ENCODE data around the gene FOXE3.

FOXE3 gene

DNA sequence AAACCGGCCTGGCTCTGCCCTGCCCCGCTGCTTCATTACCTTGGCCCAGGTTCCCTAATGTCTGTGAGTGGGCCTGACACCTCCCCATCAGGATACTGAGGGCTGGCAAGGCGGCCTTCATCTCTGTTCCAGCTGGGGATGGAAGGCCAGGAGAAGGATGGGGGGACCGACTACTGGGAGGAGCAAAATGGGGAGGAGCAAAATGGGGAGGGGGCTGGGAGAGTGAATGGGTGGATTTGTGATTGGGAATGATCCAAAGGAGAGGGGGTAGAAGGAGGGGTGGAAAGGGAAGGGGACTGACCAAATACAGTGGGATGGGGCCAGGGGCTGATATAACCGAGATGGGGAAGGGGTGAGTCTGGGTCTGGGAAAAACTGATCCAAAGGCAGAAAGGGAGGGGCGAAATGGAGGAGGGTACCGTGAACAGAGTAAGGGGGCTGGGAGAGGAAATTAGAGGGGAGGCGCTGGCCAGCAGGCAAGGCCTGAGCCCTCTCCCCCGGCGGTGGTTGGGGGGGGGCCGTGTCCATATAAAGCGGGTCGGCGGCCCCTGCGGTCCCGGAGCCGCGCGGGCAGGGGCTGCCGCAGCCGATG, at the start of gene FOXE3:
Gene FOXE3, plus strand, starts transcription at position 558 of the 591 bp plus-strand sequence. Its CDS starts 31 bp downstream, at position 589.
- no peak for DNase-seq

DNA sequence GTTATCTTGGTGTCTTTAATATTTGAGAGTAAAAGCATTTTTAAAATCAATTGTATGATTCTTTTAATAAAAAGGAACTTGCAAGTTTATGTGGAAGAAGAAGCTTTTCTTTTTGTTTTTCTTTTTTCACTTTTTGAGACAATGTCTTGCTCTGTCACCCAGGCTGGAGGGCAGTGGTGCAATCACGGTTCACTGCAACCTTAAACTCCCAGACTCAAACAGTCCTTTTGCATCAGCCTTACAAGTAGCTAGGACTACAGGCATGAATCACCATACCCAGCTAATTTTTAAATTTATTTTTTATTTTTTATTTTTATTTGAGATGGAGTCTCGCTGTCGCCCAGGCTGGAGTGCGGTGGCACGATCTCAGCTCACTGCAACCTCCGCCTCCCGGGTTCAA, 48.4 kb upstream of the FOXE3 start:
- no peak for DNase-seq

DNA sequence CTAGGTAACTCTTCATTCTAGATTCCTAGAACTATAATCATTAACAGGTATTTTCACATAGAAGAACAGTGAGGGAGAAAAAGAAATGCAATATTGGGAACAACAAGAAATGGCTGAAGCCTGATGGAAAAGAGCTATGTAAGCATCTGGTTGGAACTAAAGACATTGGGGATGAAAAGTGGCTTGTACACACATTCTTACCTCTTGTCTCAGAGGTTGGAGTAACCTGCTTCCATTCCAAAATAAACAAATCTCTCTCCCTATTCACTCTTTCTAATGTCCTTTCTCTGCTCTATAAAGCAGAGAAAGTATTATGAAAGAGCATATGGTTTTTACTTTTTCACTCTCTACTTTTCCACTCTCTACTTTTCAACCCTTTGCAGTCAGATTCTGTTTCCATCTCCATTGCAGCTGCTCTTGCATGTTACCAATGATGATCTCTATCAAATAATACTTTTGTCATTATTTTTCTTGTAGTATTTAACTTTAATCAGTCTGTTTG, 45.0 kb upstream of the FOXE3 start:
- no peak for DNase-seq

DNA sequence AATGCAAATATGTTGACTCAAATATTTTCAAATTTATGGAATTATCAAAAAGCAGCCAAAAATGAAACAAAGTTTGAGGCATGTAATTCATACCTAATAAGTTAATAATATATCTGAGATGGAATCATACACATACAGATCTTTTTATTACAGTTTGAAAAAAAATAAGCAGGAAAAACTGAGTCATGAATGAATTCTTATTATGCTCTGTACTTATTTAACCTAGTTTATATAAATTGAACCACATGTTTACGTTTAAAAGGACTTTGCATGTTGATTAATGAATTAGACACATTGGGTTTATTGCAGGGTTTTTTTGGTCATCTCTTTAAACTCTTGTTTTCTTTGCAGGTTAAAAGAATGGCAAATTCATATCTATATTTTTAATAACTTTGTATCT, 41.6 kb upstream of the FOXE3 start:
- no peak for DNase-seq

DNA sequence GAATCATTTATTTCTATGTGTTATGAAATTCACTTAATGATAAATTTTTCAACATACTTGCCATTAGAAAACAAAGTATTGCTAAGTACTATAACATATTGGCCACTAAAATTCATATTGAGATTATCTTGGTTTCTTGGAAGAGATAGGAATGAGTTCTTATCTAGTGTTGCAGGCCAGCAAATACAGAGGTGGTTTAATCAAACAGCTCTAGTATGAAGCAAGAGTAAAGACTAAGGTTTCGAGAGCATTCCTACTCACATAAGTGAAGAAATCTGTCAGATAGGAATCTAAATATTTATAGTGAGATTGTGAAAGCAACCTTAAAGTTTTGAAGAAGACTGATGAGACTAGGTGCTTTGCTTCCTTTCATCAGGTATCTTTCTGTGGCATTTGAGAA, 37.9 kb upstream of the FOXE3 start:
- no peak for DNase-seq

DNA sequence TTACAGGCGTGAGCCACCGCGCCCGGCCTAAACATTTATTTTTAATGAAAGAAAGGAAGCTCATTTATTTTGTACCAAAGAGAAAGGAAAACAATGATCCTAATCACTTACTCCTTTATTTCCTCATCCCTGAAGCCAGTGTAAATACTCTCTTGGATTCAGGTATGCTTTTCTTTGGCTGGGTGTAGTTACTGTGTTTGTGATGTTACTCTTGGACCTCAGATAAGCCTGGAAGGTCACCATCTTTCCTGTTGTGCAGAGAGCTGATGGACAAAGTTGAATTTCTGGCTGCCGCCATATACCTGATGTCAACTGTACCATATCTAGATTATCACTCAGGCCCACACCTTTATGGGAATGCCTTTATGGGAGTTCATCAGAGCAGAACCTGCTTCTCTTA, 35.4 kb upstream of the FOXE3 start:
- DNase-seq, result no peak

DNA sequence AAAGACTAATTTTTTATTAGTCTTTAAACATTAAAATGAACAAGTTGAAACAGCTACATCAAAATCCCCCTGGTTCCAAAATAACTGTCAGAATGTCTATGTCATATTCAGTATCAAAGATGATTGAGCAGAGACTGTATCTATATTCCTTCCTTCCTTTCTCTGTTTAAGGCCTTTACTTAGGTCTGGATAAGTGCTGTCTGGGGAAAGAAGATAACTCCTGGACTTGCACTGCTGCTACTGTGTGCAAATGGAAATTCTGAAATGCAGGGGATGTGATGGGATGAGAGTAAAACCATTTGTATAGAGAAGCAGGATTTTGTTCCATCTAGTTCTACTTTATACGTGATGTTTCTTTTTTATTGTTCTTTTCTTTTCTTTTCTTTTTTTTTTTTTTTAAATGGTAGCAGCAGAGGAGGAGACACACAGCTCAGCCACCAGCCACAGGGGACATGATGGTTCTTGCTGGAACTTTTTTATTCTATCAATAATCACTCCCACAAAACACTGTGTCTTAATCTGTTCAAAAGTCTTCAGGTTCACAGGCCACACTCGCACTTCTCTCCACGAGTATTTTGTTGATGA, 33.6 kb upstream of the FOXE3 start:
- no peak for DNase-seq

DNA sequence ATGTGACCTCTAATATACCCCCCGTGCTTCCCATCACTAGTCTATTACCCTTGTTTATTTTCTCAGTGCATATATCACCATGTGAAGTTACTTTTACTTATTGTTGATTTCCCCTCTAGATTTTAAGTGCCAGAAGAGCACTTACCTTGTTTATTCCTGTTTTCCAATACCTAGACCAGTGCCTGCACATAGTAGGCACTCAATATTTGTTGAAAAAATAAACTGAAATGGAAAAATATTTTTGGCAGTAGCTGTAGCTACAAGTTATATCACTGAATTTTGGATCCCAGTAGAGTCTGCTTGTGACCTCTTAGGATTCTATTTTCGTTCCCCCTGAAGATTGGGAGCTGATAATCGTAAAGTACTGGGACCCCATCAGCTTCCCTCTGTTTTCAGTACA, 32.0 kb upstream of the FOXE3 start:
- DNase-seq, result no peak

DNA sequence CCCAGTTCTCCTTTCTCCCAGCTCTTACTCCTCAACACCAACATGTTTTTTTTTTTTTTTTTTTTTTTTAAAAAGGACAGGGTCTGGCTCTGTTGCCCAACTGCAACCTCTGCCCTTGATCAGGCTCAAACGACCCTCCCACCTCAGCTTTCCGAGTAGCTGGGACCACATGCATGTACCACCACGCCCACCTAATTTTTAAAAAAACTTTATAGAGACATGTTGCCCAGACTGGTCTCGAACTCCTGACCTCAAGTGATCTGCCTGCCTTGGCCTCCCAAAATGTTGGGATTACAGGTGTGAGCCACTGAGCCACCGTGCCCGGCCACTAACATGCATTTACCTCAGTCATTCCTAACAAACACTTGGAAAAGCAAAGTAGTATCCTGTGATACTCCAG, 31.1 kb upstream of the FOXE3 start:
- no peak for DNase-seq

DNA sequence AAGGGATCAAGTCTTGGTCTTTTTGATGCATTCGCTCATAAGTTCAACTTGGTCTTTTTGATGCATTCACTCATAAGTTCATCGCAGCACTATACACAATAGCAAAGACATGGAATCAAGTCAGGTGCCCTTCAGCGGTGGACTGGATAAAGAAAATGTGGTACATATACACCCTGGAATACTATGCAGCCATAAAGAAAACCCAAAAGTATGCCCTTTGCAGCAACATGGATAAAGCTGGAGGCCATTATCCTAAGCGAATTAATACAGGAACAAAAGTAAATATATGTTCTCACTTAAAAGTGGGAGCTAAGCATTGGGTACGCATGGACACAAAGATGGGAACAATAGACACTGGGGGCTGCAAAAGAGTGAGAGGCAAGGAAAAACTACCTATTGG, 29.8 kb upstream of the FOXE3 start:
- no peak for DNase-seq

DNA sequence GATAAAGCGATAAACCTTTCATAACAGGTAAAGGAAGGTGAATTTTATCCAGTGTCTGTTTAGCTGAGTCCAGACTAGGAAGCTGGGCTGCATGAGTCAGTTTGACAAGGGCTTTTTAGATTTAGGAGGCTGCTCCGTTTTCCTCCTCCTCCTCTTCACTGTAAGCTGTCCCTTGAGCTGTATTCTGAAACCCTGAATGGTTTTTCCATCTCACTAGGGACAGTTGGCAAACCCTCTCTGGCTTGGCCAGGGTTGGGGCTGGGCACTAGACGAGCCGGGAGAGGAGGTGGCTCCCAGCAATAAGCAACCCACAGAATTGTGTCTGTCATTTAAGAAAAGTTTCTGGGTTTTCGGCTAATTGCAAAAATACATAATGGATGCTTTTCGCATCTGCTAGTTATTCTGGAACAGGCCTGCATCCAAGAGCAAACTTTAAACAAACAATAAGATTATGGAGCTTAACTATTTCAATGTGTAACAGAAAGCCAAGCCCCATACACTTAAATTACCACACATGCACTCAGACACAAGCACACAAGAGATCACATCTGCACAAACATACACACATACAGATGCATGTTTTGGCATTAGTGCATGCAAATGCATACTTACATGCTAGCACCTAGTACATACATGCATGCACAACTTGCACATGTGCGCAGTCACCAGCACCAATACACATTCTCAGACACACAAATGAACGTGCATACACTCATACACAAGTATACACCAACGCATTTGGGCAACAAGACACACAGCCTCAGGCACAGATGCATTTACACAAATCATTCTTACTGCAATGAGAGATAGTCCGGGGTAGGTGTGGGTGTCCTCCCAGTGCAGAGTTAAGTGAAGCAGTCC, 27.8 kb upstream of the FOXE3 start:
- no peak for DNase-seq

DNA sequence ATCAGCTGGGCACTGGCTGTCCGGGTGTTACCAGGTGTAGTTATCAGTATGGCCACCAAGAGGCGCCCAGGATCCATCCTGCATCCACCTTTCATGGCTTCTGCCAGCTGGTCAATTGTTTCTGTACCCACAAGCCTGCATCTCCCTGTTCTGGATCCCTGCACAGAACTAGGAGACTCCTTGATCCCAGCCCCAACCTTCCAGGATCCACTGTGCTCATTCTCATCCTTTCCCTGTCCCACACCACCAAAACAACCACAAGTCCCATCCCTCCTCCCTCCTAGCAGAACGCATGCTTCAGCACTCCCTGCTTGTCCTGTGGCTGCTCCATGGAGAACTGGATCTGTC, 27.2 kb upstream of the FOXE3 start:
- peak; percentile 23 for DNase-seq

DNA sequence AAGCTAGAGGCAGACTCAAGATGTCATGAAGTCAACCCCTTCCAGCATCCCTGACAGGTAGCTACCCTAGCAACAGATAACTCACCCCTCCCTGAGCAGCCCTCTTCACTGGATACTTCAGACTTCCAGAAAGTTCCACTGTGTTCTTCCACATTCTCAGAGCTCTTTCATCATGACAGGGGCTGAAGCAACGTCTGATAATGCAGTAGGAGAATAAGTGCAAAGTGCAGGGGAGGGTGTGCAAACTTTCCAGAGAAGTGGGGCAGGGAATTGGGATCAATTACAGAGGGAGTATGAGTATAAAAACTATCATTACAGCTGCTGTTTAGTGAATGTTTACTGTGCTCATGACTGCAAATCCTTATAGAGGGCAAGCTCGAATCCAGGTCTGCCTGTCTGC, 26.4 kb upstream of the FOXE3 start:
- no peak for DNase-seq

DNA sequence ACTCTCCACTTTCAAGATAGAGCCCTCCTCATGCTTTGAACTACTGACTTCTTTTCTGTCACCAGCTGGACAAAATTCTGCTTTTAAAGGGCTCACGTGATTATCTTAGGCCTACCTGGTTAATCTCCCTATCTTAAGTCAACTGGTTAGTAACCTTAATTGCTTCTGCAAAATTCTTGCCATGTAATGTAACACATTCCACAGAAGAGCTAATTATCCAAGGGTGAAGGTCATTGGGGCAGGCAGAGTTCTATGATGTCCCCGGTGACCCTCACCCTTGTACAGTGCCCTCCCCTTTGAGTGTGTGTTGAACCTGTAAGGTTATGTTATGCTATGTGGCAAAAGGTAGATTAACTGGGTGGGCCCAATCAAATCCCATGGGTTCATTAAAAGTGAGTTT, 25.2 kb upstream of the FOXE3 start:
- no peak for DNase-seq

DNA sequence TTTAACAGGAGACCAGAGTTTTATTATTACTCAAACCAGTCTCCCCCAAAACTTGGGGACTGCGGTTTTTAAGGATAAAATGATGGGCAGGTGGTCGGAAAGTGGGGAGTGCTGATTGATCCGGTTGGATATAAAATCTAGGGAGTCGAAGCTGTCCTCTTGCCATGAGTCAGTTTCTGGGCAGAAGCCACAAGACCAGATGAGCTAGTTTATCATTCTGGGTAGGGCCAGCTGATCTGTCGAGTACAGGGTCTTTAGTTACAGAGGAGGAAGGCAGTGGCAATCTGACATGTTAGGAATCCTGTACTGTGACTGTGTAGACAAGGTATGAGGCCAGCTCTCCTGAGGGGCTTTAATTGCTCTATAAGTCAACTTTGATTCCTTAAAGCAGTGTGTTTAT, 22.9 kb upstream of the FOXE3 start:
- DNase-seq, result no peak

DNA sequence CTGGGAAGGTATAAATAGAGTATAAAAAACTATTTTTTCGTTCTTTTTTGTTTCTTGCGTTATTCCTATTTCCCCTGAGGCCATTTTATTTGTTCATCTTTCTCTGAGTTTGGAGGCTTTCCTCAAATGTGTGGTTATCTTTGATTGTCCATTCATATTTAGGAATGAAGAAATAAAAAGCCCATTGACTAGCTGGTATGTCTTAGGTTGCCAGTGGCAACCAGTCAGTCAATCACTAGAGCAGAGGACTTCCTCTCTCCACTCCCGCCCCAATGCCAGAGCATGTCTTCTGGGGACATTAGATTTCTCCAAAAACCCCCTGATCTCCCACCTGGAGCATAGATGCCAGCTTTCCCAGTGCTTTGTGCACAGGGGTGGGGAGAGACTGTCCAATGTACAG, 20.7 kb upstream of the FOXE3 start:
- no peak for DNase-seq

DNA sequence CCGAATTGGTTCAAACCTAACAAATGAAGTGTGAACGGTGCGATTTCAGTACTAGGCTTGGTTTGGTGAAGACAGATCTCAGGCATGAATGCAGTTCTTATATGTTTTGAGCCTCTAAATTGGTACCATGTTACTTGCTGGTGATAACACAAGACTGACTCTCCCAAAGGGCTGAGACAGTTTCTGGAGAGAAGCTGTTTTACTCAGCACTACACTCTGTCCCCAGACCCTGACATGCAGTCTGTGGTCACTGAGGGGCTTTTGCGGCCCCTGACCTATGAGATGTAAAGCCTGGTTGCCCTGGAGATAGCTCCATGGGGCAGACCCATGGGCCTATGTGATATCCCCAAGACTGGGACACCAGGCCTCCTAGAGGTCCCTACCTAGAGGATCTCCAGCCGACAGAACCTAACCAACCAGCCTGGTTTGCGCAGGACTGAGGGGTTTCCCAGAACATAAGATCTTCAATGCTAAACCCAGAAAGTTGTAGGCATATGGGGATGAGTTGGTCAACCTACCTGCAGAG, 19.4 kb upstream of the FOXE3 start:
- DNase-seq, result no peak

DNA sequence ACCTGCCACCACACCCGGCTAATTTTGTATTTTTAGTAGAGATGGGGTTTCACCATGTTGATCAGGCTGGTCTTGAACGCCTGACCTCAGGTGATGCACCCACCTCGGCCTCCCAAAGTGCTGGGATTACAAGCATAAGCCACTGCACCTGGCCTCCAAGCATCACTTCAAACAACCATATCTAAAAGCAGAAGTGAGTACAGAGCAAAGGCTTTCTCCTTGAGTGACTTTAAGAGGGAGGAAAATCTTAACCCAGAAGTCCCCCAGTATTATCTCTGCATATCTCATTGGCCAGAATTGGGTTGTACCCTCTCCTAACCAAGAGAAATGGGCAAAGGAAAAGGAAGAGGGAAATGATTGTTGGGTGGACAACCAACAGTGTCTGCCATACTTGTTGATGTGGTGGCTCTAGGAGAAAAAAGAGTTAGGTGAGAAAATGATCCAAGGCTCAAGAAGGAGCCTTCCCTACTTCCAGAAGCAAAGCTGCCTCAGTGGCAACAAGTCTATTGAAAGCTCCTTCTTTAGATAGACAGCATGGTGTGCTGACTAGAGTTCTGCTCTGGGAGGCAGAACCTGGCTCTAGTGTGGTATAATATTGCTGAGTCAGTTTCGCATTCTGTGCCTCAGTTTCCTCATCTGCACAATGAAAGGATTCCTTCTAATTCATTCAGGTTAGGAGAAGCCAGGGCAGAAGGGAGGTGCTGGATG, 16.8 kb upstream of the FOXE3 start:
- no peak for DNase-seq

DNA sequence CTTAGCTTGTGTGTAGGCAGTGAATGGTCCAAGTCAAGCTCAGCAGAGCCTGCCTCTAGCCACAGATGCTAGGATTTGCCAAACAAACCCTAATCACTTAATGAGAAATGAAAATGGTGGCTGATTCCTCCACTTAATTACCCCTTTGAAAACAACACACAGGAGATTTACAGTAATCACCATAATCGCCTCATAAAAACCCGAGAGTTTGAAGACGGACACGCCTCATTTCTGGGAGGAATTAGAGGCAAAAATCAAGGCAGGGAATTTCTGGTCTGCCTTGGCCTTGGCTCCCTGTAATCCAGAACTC, 16.3 kb upstream of the FOXE3 start:
- DNase-seq, result no peak

DNA sequence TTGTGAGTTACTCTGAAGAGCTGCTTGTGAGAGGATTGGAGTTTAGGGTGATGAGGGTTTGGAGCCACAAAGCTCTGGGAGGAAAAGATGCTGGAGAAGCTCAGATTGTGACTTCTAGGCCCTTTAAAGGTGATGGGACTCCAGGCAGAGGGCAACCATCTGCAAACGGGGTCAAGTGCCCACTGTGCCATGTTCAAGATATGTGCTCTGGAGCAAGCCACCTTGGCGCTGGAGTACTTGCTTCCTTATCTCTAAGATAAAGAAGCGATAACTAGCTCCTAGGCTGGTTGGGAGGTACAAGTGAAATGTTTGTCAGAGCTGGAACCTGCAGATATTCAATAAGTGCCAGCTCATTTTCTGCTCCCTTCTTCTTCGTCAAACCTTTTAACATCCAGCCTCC, 14.3 kb upstream of the FOXE3 start:
- DNase-seq, result no peak

DNA sequence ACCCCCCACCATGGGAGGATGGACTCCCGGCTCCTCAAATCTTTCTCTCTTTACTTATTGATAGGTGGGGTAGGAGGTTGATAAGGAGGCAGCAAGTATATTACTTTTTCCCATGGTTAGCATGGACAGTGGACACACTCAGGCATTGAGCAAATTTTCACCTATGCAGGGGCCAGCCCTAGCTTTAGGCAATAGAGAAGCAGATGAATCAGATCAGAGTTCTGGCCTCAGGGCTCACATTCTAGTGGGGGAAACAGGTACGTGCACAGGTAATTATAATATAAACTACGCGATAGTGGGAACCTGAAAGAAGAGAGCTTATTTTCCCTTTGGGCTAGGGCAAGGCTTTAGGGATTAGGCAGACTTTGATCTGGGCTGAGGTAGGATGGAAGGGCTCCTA, 13.5 kb upstream of the FOXE3 start:
- no peak for DNase-seq

DNA sequence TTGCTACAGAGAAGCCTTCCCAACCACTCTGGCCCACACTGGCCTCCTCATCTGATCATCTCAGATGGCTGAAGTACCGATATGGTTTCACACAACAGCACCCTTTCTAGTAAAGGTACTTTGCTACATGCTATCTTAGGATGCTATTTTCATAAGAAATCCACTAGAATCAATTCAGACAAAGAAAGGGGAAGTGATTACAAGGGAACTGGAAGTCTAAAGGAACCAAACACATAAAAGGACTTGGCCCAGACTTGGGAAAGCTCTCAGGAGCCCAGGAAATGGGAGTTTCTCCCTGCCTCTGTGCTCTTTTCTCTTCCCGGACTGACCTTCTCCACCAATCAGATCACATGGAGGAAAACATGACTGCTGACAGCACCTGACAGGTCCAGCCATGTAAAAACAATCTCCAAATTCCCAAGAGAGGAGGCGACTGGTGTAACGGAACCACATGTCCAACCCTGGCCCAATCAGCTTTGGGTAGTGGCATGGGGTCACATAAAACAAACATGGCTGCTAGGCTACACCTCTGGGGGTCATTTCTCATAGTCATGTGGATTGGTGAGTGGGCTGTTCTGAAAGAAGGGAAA, 12.7 kb upstream of the FOXE3 start:
- no peak for DNase-seq

DNA sequence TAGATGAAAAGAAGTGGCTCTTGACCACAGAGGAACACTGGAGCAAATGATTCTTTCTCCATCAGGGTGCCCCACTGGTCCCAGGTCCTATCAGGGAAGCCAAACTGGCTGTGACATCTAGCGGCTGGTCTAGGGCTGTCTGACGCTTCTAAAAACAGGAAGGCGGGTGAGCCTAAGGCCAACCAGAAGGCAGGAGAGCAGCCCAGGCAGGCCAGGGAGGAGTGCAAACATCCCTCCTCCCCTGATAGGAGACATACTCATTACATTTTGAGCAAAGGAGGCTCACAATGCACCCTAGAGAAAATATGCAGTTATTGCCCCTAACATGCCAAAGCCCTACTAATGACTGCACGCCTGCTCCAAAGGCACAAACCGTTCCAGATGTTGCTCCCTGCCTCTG, 10.4 kb upstream of the FOXE3 start:
- DNase-seq, result no peak
